Central memory CD8-positive, alpha-beta T cell (primary cell): Measurements from ENCODE around the gene DOCK6.
A peak's percentile ranks its signal among the peaks of the same experiment; 100 is the strongest.
"Not testable (repeated sequence)": the region's sequence is repeated elsewhere in the genome, so short reads cannot be mapped to it uniquely, and the experiment has no call there.

Source experiments
- ATAC-seq: fragments of 150-1000 bp; cut with Tn5 transposase; replicated peaks from 2 replicates; pipeline ENCODE4 v1.10.0; 2022; ENCODE audit warnings: mild to moderate bottlenecking, moderate FRiP score, moderate number of reproducible peaks; ENCODE audit not compliant: poor library complexity, severe bottlenecking; ENCODE audit errors: extremely low read depth
- DNase-seq, 2 donors: peaks; one replicate each; pipeline ENCODE4 v3.0.0; 2021; ENCODE audit warnings: low spot score in 2 of 2
- H3K27ac Mint-ChIP-seq: one replicate; pipeline ENCODE4 v1.8.0; 2022; ENCODE audit warnings: low read depth, mild to moderate bottlenecking, moderate library complexity, mixed read lengths
- H3K27me3 Mint-ChIP-seq: one replicate; pipeline ENCODE4 v1.8.0; 2022; ENCODE audit warnings: mixed read lengths
- H3K36me3 Mint-ChIP-seq: one replicate; pipeline ENCODE4 v1.8.0; 2022; ENCODE audit warnings: mild to moderate bottlenecking, moderate library complexity, mixed read lengths; ENCODE audit not compliant: insufficient read depth
- H3K4me1 Mint-ChIP-seq: one replicate; pipeline ENCODE4 v1.8.0; 2022; ENCODE audit warnings: mixed read lengths
- H3K4me3 Mint-ChIP-seq: one replicate; pipeline ENCODE4 v1.8.0; 2022; ENCODE audit warnings: mild to moderate bottlenecking, moderate library complexity, mixed read lengths
- H3K9me3 Mint-ChIP-seq: one replicate; pipeline ENCODE4 v1.8.0; 2022; ENCODE audit warnings: mixed read lengths

DOCK6 gene

GRCh38 chr19:11160440-11160768, 101.9 kb downstream of the DOCK6 start:
- H3K9me3 Mint-ChIP-seq, H3K4me3 Mint-ChIP-seq, H3K36me3 Mint-ChIP-seq, H3K4me1 Mint-ChIP-seq, DNase-seq, ATAC-seq, H3K27me3 Mint-ChIP-seq, H3K27ac Mint-ChIP-seq: not testable (repeated sequence)

GRCh38 chr19:11159598-11160439, 102.5 kb downstream of the DOCK6 start:
- DNase-seq (no peak), ATAC-seq (no peak)
- no peaks in the 10 kb centered on the region for H3K27me3 Mint-ChIP-seq
- H3K36me3 Mint-ChIP-seq, result peaks cover 4% of the 10 kb centered on the region
- H3K4me1 Mint-ChIP-seq, result peaks cover 7% of the 10 kb centered on the region
- no peak overlapping the region for H3K27ac Mint-ChIP-seq
- no peaks in the 10 kb centered on the region for H3K9me3 Mint-ChIP-seq
- no peak overlapping the region for H3K4me3 Mint-ChIP-seq

GRCh38 chr19:11155373-11156120, 106.8 kb downstream of the DOCK6 start, which contains the start of gene SPC24:
Gene SPC24 (minus strand): TSS chr19:11155782. CDS start chr19:11155776, 6 bp downstream.
- H3K27ac Mint-ChIP-seq, result peak within 1 kb of the TSS; percentile 79
- ATAC-seq, result peak; percentile 97
- H3K27me3 Mint-ChIP-seq, result no peaks in the 10 kb centered on the region
- peak; percentile 74 to 89 for DNase-seq
- peaks cover 5% of the 10 kb centered on the region for H3K36me3 Mint-ChIP-seq
- peaks cover 14% of the 10 kb centered on the region for H3K4me1 Mint-ChIP-seq
- peak within 1 kb of the TSS; percentile 71 for H3K4me3 Mint-ChIP-seq
- no peaks in the 10 kb centered on the region for H3K9me3 Mint-ChIP-seq

GRCh38 chr19:11154683-11155047, 107.7 kb downstream of the DOCK6 start:
- Mint-ChIP-seq H3K4me3 (peak overlapping the region; percentile 71), H3K4me1 (peaks cover 14% of the 10 kb centered on the region), H3K9me3 (no peaks in the 10 kb centered on the region), H3K36me3 (peaks cover 5% of the 10 kb centered on the region), H3K27me3 (no peaks in the 10 kb centered on the region), H3K27ac (peak overlapping the region; percentile 67)
- no peak for ATAC-seq
- no peak for DNase-seq

- Mint-ChIP-seq H3K36me3 (peaks cover 8% of the 10 kb centered on the region), H3K27ac (no peak overlapping the region), H3K9me3 (no peaks in the 10 kb centered on the region), H3K4me1 (peaks cover 14% of the 10 kb centered on the region), H3K4me3 (no peak overlapping the region), H3K27me3 (no peaks in the 10 kb centered on the region)
- no peak for DNase-seq
- no peak for ATAC-seq
These were observed 109.8 kb downstream of the DOCK6 start for GRCh38 chr19:11152318-11153062.

- Mint-ChIP-seq H3K27ac (no peak overlapping the region), H3K36me3 (peaks cover 8% of the 10 kb centered on the region), H3K27me3 (no peaks in the 10 kb centered on the region), H3K9me3 (no peaks in the 10 kb centered on the region), H3K4me1 (peaks cover 14% of the 10 kb centered on the region), H3K4me3 (no peak overlapping the region)
- no peak for ATAC-seq
- no peak for DNase-seq
These were observed 111.1 kb downstream of the DOCK6 start for GRCh38 chr19:11151181-11151580.
